ENCODE measurements around the gene ANO10.
A peak's percentile ranks its signal among the peaks of the same experiment; 100 is the strongest.
"Not testable (repeated sequence)": the region's sequence is repeated elsewhere in the genome, so short reads cannot be mapped to it uniquely, and the experiment has no call there.

ANO10 gene

GRCh38 chr3:43627360-43627759 is 5.5 kb upstream of the ANO10 start:
- DNase-seq = no peak

DNA sequence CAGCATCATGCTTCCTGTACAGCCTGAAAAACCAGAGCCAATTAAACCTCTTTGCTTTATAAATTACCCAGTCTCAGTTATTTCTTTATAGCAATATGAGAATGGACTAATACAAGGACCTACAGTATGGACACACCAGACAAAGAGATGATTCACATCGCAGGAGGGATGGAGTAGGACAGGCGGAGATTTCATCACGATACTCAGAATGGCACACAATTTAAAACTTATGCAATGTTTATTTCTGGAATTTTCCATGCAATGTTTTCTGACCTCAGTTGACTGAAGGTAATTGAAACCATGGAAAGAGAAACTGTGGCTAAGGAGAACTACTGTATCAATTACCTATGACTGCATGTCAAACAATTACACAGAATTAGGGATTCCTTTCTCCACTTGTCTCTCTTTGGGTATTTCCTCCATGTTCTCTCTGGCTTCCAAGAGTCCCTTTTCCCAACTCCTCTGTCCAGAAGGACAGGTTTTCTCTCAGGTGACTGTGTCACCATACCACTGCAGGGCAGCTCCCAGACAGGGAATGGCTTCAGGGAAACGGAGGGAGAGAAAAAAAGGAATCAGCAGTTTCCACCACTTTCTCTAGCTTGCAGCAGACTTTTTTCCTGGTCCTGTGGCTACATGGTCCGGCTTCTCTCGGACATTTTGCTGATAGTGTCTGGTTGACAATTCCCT is 3.0 kb upstream of the ANO10 start:
- no peak for DNase-seq

DNA sequence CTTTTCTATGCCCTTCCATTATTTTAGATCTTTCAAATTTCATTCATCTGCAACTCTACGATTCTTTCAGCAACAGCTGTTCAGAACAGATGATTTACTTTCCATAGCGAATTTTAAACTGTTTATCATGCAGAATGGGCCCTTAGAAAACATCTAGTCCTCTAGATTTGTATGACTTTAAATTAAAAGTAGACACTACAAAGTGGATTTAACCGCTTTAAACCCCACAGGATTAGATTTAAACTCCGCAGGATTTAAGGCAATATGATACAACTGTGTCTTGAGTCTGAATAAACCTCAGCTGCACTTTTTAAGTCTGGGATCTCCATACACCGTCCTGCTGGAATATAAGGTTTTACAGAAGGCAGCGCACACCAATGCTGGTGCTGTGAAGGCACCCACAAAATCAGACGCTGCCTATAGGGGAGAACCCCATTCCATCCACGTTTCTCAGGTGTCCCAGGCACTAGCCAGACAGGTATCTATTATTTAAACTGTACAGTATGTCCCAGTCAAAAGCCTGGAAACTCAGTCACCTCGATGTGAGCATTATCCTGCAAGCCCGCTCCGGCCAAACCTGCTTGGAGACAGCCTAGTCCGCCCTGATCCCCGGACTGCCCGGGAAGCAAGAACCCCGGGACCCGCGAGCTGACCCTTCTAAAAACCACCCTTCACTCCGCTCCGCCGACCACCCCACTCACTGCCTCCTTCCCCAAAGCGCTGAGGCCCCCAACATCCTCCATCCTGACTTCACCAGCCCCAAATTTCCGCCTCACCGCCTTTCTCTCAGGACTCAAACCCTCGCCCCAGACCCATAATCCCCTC is 768 bp downstream of the ANO10 start:
- DNase-seq = peak; percentile 3

- DNase-seq = no peak
Measured at GRCh38 chr3:43619588-43619987, 2.2 kb downstream of the ANO10 start.

DNA sequence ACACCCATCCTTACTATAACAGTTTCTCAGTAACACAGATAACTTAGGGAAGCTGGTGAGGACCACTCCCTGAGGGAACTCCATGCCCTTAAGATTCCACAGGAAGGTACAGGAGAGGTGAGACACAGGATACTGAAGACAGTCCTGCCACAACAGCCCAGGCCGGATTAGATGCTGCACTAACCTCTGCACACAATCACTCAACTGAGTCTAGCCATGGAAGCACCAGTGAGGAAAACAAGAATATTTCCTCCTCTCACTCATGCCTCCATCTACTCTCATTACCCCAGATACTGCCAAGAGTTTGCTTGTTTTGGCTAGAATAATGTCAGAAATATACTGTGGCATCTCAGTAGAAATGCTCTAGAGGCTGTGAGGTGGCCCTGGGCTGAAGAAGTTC is 3.7 kb downstream of the ANO10 start:
- no peak for DNase-seq

- no peak for DNase-seq
Measured at GRCh38 chr3:43616034-43616433, 5.8 kb downstream of the ANO10 start.

GRCh38 chr3:43615133-43615532 is 6.7 kb downstream of the ANO10 start:
- no peak for DNase-seq

DNA sequence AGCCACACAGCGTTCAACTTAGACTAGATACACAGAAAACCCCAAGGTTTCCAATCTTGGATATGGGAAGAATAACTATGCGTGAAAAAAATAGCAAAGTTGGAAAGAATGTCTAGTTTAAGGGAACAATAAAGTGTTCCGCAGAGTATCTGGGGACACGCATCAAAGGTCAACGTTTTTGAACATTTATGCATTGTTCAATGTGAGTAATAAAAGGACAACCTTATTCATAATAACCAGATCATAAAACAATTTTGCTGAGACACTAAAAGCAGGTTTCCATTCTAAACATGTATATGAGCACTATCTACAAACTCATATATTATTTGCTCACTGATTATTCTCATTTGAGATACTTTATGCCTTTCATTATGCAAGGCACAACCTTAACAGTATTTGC is 7.8 kb downstream of the ANO10 start:
- DNase-seq = no peak

DNA sequence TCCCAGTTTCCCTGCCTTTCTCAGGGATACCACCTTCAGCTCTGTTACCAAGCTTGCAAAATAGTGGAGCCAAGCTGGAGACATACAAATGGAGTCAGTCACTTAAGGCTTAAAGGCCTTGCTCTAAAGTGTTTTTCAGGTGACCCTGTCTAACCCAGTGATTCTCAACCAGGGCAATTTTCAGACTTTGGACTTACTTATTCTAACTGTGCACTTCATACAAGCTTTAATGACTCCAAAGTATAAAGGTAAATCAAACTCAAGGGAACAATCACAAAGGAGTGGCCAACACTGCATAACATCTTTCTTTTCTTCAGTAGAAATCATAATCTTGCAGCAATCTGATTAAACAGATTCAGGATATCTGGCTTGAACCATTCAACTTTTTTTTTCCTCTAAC is 9.4 kb downstream of the ANO10 start:
- no peak for DNase-seq

DNA sequence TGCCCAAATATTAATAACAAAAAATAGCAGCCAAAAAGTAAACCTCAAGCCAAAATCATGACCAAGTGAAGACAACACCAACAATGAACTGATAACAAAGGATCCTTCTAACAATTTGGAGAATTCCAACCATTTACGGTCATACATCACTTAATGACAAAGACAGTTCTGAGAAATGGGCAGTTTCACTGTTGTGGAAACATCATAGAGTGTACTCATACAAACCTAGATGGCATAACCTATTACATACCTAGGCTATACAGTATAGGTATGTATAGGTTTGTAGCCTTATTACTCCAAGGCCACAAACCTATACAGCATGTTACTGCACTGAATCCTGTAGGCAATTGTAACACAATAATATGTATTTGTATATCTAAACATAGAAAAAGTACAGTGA is 12.4 kb downstream of the ANO10 start:
- DNase-seq = no peak

DNA sequence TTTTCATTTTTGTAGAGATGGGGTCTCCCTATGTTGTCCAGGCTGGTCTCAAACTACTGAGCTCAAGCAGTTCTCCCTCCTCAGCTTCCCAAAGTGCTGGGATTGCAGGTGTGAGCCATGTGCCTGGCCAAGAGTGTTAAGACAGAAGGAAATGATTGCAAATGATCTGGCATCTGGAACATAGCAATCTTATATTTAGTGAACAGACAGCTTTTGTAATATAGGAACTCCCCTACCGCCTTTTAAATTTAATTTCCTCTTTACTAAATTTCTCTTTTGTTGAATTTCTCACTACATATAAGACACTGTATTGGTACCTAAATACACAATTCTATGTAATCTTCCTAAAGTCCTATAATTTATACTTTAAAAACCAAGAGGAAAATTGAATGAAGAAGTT is 13.1 kb downstream of the ANO10 start:
- DNase-seq = no peak

DNA sequence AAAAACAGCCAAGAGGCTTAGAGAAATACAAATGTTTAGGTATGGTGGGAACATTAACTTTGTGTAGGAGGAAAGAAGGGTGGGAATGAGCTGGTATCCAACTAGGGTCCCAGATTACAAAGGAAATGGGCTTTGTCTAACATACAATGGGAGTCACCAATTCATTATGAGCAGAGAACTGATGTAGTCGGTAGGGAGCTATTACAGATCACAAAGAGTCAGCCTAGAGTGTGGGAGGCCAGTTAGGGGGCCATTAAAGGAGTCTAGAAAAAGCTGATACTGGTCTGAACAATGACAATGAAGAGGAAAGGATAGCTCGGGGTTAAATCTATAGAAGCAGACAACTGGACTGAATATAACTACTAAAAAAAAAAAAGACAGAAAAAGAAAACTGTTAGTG is 15.5 kb downstream of the ANO10 start:
- DNase-seq = no peak

DNA sequence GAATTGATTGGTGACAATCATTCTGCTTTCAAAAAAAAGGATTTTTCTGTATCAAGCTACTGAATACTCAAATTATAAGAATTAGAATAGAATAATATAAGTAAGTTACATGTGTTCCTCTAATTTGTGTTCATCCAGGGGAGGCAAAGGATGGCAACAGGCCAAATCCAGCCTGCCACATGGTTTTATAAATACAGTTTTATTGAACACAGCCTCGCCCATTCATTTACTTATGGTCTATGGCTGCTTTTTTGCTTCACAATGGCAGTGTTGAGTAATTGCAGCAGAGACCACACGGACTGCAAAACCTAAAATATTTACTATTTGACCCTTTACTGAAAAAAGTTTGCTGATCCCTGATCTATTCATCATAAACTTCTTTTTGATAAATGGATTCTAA is 21.9 kb downstream of the ANO10 start:
- DNase-seq = not testable (repeated sequence)

DNA sequence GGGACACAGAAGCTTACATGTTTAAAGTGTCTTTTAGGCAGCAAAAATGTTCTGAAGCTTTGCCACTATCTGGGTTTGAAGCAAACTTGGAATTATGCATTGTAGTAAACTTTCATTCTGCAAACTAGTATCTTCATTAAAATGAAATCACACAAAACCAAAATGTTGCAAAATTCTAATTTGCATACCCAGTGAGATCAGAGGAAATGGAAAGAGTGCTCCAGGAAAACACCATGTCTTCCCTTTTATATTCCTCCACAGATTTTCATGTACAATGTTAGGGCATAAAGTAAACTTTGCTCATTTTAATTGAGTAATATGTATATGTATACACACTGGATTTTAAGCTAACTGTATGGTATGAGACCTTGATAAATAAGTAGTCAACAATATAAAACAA is 23.9 kb downstream of the ANO10 start:
- no peak for DNase-seq

GRCh38 chr3:43596178-43596577 is 25.6 kb downstream of the ANO10 start:
- not testable (repeated sequence) for DNase-seq

DNA sequence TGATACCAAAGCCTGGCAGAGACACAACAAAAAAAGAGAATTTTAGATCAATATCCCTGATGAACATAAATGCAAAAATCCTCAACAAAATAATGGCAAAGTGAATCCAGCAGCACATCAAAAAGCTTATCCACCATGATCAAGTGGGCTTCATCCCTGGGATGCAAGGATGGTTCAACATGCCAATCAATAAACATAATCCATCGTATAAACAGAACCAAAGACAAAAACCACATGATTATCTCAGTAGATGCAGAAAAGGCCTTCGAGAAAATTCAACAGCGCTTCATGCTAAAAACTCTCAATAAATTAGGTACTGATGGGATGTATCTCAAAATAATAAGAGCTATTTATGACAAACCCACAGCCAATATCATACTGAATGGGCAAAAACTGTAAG is 26.5 kb downstream of the ANO10 start:
- DNase-seq = not testable (repeated sequence)

GRCh38 chr3:43593588-43593987 is 28.2 kb downstream of the ANO10 start:
- DNase-seq = not testable (repeated sequence)

DNA sequence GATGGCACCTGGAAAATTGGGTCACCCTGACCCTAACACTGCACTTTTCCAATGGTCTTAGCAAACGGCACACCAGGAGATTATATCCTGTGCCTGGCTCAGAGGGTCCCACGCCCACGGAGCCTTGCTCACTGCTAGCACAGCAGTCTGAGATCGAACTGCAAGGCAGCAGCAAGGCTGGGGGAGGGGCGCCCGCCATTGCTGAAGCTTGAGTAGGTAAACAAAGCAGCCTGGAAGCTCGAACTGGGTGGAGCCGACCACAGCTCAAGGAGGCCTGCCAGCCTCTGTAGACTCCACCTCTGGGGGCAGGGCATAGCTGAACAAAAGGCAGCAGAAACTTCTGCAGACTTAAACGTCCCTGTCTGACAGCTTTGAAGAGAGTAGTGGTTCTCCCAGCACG is 29.9 kb downstream of the ANO10 start:
- not testable (repeated sequence) for DNase-seq

- no peak for DNase-seq
Measured at GRCh38 chr3:43587303-43587702, 34.5 kb downstream of the ANO10 start.

DNA sequence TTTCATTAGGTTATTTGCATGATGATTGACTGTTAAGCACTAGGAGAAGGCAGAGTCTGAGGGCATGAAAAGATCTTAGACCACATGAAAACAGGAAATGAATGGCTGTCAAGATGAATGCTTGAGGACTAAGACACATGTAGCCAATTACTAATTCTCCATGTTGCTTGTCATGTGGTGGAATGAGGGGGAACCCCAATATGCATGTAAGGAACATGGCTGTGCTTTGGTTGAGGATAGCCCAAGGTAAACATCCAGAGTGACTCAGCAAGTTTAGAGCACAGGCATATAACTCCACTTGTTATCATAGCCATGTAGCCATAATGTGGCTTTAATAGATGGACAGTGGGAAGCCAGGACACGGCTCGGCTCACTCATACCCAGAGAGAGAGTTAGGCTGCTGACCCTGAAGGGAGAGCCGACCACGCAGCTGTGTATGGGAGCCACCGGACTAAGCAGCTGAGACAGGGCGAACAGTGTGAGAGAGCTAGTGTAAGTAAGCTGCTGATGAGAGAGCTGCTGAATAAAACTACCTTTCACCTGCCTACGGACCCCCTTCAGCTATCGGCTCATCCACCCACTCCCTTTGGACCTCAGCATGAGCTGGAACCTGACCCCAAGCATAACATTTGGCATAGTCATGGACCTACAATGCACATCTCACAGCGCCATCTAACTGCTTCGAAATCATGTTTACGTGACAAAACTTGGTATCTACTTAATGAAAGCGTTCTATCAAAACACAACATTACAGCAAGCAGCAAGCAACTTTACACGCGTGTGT is 37.6 kb downstream of the ANO10 start:
- no peak for DNase-seq

GRCh38 chr3:43583481-43583880 is 38.3 kb downstream of the ANO10 start:
- no peak for DNase-seq

DNA sequence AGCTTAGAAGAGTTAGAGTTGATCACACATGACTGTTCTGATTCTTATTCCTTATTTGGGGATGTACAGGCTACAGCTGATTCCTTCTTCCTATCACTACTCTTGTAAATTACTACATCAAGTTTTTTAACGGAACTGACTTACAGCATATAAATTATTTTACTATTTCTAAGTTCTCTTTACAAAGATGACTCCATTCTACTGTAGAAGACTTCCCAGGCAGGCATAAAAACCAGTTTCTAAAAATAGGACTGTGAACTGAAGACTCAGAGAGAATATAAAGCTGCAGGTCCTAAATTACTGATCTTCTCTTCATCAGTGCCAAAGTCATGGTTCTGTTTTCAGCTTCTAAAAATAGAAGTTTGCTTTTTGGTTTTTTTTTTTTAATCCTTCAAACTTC is 38.9 kb downstream of the ANO10 start:
- no peak for DNase-seq

GRCh38 chr3:43581343-43581742 is 40.5 kb downstream of the ANO10 start:
- no peak for DNase-seq

- DNase-seq = no peak
Measured at GRCh38 chr3:43580181-43580580, 41.6 kb downstream of the ANO10 start.
